HG02759 (cell line): ENCODE data around the gene TRAPPC5.
A peak's percentile ranks its signal among the peaks of the same experiment; 100 is the strongest.

Experiments used
- ATAC-seq: cut with Tn5 transposase; IDR thresholded peaks from one replicate; pipeline ENCODE4 v1.9.1; 2021; ENCODE audit warnings: mild to moderate bottlenecking, moderate library complexity; ENCODE audit not compliant: unreplicated experiment

TRAPPC5 gene

GRCh38 chr19:7674010-7675005 is 6.3 kb upstream of the TRAPPC5 start:
- ATAC-seq: no peak

DNA sequence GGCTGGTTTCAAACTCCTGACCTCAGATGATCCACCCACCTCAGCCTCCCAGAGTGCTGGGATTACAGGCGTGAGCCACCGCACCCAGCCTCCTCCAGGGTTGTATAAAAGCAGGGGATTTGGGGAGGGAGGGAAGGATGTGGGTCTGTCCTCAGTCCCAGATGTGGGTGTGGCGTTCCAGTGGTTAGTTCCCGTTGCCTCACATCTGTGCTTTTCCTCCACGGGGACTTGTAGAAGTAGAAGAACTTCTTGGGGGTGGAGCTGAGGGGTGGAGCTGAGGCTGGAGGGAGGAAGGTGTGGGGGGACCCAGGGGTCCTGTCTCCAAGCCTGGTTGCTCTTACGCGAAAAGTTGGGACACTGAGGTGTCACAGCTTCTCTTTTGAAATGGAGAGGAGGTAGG is 4.3 kb upstream of the TRAPPC5 start:
- ATAC-seq: no peak

DNA sequence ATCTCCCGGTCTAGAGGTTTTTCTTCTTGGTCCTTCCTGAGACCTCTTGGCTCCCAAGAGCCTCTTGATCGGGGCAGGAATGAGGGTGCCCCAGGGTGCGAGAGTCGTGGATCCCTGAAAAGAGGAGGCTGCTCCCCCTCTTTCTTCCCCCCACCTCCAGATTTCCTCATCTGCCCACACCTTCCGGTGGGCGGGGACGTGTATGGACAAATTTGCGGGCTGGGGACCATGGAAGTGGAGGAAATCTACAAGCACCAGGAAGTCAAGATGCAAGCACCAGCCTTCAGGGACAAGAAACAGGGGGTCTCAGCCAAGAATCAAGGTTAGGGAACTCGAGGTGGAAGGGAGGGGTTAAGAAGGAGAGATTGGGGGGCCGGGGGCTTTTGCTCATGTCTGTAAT is 3.8 kb upstream of the TRAPPC5 start, which contains the start of gene MCEMP1:
Gene MCEMP1, plus strand, starts transcription at position 237 of the 400 bp plus-strand sequence. Its CDS starts 31 bp downstream, at position 268.
- no peak for ATAC-seq

- no peak for ATAC-seq
Observed at GRCh38 chr19:7677669-7678311, 2.8 kb upstream of the TRAPPC5 start.

DNA sequence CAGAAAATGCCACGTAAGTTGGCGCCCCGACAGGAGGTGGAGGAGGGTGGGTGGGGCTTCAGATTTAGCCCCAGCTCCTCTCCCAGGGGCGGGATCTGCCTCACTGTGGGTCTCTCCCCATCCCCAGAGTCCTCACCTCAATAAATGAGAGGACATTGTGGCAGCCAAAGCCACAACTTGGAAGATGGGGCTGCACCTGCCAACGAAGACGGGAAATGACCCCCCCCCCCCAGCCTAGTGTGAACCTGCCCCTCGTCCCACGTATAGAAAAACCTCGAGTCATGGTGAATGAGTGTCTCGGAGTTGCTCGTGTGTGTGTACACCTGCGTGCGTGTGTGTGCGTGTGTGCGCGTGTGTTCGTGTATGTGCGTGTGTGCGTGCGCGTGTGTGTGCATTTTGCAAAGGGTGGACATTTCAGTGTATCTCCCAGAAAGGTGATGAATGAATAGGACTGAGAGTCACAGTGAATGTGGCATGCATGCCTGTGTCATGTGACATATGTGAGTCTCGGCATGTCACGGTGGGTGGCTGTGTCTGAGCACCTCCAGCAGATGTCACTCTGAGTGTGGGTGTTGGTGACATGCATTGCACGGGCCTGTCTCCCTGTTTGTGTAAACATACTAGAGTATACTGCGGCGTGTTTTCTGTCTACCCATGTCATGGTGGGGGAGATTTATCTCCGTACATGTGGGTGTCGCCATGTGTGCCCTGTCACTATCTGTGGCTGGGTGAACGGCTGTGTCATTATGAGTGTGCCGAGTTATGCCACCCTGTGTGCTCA is 1.5 kb upstream of the TRAPPC5 start:
- peak; percentile 41 for ATAC-seq

GRCh38 chr19:7679771-7680605 is 645 bp upstream of the TRAPPC5 start:
- no peak for ATAC-seq

DNA sequence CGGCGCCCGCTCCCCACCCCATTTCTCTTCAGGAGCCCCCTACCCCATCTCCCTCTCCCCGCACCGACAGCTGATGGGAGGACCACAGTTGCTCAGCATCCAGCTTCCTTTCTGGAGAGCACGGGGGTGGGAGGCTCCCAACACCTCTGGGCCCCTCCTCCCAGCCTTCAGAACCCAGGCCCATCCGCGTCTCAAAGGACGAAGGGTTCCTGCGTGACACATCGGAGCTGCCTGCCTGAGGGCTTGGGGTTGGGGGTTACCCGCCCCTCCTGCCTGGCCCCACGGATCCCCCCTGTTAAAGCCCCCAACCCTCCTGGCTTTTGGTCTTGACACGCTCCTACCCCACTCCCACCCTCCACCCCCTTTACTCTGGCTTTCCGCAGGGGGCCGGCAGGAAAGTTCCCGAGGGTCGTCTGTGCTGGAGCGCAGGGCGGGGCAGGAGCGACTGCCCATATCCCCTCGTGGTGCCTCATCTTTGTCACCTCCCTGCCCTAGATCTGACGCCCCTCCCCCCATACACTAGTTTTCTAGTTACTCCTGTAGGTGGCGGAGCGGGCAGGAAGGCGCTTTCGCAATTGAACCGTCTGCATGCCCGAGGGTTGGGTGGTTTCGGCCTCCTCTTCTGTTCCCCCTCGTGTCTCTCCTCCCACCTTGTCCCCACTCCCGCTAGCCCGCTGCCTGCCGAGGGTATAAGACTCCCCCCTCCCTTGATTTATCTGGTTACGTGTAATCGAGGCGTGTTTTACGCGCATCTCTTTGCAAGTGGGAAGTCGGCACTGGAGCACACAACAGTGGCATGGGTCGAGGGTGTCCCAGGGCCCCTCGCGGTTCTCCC is 924 bp downstream of the TRAPPC5 start:
- peak; percentile 14 for ATAC-seq

DNA sequence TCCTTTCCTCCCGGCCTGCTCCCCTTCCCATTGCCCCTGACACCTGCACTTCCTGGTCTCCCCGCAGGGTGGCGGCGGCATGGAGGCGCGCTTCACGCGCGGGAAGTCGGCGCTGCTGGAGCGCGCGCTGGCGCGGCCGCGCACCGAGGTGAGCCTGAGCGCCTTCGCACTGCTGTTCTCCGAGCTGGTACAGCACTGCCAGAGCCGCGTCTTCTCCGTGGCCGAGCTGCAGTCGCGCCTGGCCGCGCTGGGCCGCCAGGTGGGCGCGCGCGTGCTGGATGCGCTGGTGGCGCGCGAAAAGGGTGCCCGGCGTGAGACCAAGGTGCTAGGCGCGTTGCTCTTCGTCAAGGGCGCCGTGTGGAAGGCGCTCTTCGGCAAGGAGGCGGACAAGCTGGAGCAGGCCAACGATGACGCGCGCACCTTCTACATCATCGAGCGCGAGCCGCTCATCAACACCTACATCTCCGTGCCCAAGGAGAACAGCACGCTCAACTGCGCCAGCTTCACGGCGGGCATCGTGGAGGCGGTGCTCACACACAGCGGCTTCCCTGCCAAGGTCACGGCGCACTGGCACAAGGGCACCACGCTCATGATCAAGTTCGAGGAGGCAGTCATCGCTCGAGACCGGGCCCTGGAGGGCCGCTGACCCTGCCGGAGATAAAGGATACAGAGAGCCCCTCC is 1.7 kb downstream of the TRAPPC5 start:
- ATAC-seq: no peak

DNA sequence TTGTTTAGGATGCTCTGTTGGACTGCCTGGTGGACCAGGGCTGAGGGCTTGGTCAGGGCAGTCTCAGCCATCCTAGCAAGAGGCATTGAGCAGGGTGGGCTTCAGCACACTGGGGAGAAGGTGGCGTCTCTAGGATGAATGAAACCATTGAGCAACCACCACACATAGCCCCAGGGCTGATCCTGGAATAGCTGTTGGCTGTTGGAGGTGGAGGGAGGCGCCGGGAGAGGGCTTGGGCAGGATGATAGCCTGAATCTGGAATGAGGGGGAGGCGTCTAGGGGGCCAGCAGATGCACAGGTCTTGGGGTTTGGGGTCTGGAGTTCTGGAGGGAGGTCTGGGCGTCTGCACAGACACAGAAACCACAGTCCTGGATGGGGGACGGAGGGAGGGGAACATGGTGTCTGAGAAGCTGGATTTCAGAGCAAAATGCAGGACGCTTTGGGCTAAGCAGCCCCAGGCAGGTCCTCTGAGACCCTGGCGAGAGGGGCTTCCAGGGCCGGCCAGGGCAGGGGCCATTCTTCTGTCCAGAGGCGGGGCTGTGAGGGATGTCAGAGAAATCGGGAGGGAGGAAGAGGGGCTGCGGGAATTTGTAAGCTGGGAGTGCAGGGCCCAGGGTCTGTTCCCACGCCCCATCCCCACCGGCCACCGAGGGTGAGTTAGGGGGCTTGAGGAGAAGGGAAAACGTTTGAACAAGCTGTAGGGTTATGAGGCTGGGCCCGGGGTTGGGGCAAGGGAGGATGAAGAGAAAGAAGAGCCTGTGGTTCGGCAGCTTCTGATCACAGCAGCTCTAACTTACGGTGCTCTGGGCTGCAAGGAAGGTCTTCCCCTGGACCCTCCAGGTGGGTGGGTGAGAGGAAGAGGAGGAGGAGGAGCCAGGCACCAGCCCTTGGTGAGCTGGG is 5.2 kb downstream of the TRAPPC5 start:
- no peak for ATAC-seq

- no peak for ATAC-seq
Observed at GRCh38 chr19:7687177-7687576, 6.5 kb downstream of the TRAPPC5 start.

- no peak for ATAC-seq
Observed at GRCh38 chr19:7689165-7689564, 8.5 kb downstream of the TRAPPC5 start.

GRCh38 chr19:7690779-7691258 is 10.2 kb downstream of the TRAPPC5 start:
- no peak for ATAC-seq

GRCh38 chr19:7691497-7691896 is 10.9 kb downstream of the TRAPPC5 start:
- no peak for ATAC-seq

GRCh38 chr19:7692417-7693088 is 11.9 kb downstream of the TRAPPC5 start:
- ATAC-seq: no peak

DNA sequence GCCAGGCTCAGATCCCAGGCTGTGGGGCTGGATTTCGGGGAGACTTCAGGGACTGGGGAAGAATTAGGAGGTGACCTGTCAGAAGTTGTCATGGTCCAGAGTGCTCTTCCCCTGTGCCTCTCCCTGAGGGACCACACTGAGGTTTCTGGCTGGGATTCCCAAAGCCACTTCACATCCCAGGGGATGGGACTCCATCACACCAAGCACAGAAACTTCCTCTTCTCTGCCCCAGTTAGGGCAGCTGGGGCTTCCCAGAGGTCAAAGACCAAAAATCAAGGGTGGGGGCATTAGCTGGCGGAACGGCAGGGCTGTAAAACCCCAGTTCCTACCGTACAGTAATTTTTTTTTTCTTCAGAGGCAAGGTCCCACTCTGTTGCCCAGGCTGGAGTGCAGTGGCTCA is 13.9 kb downstream of the TRAPPC5 start:
- peak; percentile 27 for ATAC-seq

DNA sequence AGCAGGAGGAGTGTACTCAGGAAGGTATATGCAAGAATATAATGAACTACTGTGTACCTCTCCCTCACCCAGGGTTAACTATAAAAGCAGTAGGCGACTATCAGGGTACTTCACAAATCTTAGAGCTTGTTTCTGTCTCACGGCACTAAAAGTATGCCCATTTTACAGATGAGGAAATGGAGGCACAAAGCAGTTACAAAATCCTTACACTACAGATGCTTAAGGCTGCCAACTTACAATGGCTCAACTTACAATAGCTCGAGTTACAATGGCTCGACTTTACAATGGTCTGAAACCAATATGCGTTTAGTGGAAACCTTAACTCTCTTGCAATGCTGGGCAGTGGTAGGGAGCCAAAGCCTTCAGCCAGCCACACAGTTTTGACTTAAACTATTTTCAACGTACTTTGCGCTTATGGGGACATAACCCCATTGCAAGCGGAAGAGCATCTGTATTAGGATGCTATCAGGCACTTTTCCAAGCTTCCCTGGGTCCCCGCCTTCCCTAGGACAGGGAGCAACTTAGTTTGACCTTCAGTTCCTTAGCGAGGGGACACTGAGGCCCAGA is 17.2 kb downstream of the TRAPPC5 start:
- ATAC-seq: no peak

- ATAC-seq: no peak
Observed at GRCh38 chr19:7698583-7698982, 17.9 kb downstream of the TRAPPC5 start.
